H1 (cell line): Measurements from ENCODE around the gene MCF2L. TPM values are rescaled to one million over a fixed set of nuclear protein-coding genes. Genes with fewer than 3 reads are reported as not detected.

Experiments used
- BCL11A ChIP-seq, 2 experiments: IDR thresholded peaks; one replicate each; pipeline ENCODE4 v1.6.1; 2011; ENCODE audit warnings: low read depth in 2 of 2, low read length in 2 of 2, mild to moderate bottlenecking in 2 of 2
- PHF8 ChIP-seq: fragments of 200-600 bp; sonication (generic); conservative IDR thresholded peaks from 2 replicates; pipeline ENCODE4 v1.7.1; 2012; ENCODE audit warnings: low read depth, mild to moderate bottlenecking, inconsistent platforms, low read length, moderate library complexity
- RFX5 ChIP-seq: IDR thresholded peaks from 2 replicates; pipeline ENCODE4 v1.6.1; 2011; ENCODE audit warnings: low read depth, low read length, improper control_type of control experiment, borderline replicate concordance
- SP1 ChIP-seq: IDR thresholded peaks from 2 replicates; pipeline ENCODE4 v1.6.1; 2011; ENCODE audit warnings: low read depth, low read length
- SP2 ChIP-seq: IDR thresholded peaks from 2 replicates; pipeline ENCODE4 v1.6.1; 2012; ENCODE audit warnings: mild to moderate bottlenecking, low read length, inconsistent platforms
- ZNF274 ChIP-seq: IDR thresholded peaks from 2 replicates; pipeline ENCODE4 v1.7.0; 2012; ENCODE audit warnings: low read length, borderline replicate concordance; ENCODE audit errors: extremely low read depth
- polyA plus RNA-seq, 7 experiments: library from polyadenylated mRNA; depleted of rRNA in 3 of 7; stranded (reverse) in 5 of 7; unstranded in 2 of 7; fragments of >200 nt in 5 of 7; fragments of 200-250 nt in 2 of 7; gene quantifications; 1 replicate in 5 of 7; 2 replicates in 1 of 7; 4 replicates in 1 of 7; pipeline versions ENCODE4 v1.2.1 to v1.2.3, GENCODE V29; 2011 to 2013; ENCODE audit warnings: missing spikeins in 2 of 7, mixed read lengths in 2 of 7
- total RNA-seq: library from RNA; stranded (reverse); fragmentation: NEBNext Ultra II Directional; extraction: Animal tissue kit (Norgen Biotek cat#: 25700); gene quantifications from 2 replicates; pipeline ENCODE4 v1.2.1, GENCODE V29; 2021
- TF ChIP-seq, protein P1 (sequence below), 3 experiments: IDR thresholded peaks; 1 replicate in 2 of 3; 2 replicates in 1 of 3; pipeline versions ENCODE4 v1.5.1 to v1.6.1; 2011; ENCODE audit warnings: low read length in 3 of 3, mild to moderate bottlenecking in 3 of 3, inconsistent platforms in 2 of 3, low read depth in 1 of 3, moderate library complexity in 1 of 3; ENCODE audit not compliant: insufficient read depth in 1 of 3; ENCODE audit errors: control extremely low read depth in 1 of 3
- TF ChIP-seq, protein P2 (sequence below): fragments of 300-600 bp; sonication (generic); IDR thresholded peaks from 2 replicates; pipeline ENCODE4 v1.7.1; 2012; ENCODE audit warnings: low read length, moderate library complexity, mild to moderate bottlenecking, inconsistent platforms; ENCODE audit not compliant: insufficient replicate concordance

MCF2L gene
- total and polyA plus RNA-seq, 2 of the 8 experiments (the other 6 are each of a cell fraction or from before 2014, with no cell fraction given): 10.1 to 24.4 TPM

DNA sequence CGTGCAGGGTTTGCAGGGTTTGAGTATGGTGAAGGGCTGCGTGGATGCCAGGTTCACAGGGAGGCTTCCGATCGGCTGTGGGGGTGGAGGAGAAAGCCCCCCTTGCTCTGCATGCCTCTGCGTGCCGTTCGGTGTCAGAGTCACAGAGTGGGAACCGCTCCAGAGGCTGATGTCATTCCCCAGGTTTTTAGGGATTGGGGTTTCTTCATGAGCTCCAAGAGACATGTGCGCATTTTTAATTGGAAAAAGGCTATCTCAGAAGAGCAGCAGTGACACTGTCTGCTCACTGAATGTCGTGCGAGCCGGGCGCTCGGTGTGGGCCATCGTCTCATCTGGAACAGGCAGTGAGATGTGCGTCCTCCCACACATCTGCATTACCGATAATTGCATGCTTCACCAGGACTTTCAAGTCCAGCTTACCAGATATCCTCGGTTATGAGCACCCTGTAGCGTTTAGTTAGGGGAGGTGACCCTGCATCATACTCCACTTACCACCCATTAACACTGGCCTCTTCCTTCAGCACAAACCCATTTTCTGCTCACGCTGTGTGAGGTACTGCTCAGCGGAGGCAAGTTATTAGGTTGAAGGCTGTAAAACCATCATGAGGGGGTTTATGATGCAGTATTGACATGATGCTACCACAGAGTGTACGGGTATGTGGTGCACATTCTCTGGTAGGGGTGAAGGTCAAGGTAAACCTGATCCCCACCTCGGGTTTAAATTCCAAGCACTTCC is 1.7 kb downstream of the MCF2L start (continued):
- TF ChIP-seq, protein P1, sequence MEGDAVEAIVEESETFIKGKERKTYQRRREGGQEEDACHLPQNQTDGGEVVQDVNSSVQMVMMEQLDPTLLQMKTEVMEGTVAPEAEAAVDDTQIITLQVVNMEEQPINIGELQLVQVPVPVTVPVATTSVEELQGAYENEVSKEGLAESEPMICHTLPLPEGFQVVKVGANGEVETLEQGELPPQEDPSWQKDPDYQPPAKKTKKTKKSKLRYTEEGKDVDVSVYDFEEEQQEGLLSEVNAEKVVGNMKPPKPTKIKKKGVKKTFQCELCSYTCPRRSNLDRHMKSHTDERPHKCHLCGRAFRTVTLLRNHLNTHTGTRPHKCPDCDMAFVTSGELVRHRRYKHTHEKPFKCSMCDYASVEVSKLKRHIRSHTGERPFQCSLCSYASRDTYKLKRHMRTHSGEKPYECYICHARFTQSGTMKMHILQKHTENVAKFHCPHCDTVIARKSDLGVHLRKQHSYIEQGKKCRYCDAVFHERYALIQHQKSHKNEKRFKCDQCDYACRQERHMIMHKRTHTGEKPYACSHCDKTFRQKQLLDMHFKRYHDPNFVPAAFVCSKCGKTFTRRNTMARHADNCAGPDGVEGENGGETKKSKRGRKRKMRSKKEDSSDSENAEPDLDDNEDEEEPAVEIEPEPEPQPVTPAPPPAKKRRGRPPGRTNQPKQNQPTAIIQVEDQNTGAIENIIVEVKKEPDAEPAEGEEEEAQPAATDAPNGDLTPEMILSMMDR (IDR thresholded peaks at IDR 0.05; ENCODE audit: control extremely low read depth in 1 of 3, insufficient read depth in 1 of 3, low read depth in 1 of 3, low read length in 3 of 3): no peak
- TF ChIP-seq PHF8 (no peak), BCL11A (IDR thresholded peaks at IDR 0.05; ENCODE audit: low read depth in 2 of 2, low read length in 2 of 2) (no peak), SP1 (no peak), RFX5 (no peak), ZNF274 (no peak), SP2 (no peak)
- TF ChIP-seq, protein P2, sequence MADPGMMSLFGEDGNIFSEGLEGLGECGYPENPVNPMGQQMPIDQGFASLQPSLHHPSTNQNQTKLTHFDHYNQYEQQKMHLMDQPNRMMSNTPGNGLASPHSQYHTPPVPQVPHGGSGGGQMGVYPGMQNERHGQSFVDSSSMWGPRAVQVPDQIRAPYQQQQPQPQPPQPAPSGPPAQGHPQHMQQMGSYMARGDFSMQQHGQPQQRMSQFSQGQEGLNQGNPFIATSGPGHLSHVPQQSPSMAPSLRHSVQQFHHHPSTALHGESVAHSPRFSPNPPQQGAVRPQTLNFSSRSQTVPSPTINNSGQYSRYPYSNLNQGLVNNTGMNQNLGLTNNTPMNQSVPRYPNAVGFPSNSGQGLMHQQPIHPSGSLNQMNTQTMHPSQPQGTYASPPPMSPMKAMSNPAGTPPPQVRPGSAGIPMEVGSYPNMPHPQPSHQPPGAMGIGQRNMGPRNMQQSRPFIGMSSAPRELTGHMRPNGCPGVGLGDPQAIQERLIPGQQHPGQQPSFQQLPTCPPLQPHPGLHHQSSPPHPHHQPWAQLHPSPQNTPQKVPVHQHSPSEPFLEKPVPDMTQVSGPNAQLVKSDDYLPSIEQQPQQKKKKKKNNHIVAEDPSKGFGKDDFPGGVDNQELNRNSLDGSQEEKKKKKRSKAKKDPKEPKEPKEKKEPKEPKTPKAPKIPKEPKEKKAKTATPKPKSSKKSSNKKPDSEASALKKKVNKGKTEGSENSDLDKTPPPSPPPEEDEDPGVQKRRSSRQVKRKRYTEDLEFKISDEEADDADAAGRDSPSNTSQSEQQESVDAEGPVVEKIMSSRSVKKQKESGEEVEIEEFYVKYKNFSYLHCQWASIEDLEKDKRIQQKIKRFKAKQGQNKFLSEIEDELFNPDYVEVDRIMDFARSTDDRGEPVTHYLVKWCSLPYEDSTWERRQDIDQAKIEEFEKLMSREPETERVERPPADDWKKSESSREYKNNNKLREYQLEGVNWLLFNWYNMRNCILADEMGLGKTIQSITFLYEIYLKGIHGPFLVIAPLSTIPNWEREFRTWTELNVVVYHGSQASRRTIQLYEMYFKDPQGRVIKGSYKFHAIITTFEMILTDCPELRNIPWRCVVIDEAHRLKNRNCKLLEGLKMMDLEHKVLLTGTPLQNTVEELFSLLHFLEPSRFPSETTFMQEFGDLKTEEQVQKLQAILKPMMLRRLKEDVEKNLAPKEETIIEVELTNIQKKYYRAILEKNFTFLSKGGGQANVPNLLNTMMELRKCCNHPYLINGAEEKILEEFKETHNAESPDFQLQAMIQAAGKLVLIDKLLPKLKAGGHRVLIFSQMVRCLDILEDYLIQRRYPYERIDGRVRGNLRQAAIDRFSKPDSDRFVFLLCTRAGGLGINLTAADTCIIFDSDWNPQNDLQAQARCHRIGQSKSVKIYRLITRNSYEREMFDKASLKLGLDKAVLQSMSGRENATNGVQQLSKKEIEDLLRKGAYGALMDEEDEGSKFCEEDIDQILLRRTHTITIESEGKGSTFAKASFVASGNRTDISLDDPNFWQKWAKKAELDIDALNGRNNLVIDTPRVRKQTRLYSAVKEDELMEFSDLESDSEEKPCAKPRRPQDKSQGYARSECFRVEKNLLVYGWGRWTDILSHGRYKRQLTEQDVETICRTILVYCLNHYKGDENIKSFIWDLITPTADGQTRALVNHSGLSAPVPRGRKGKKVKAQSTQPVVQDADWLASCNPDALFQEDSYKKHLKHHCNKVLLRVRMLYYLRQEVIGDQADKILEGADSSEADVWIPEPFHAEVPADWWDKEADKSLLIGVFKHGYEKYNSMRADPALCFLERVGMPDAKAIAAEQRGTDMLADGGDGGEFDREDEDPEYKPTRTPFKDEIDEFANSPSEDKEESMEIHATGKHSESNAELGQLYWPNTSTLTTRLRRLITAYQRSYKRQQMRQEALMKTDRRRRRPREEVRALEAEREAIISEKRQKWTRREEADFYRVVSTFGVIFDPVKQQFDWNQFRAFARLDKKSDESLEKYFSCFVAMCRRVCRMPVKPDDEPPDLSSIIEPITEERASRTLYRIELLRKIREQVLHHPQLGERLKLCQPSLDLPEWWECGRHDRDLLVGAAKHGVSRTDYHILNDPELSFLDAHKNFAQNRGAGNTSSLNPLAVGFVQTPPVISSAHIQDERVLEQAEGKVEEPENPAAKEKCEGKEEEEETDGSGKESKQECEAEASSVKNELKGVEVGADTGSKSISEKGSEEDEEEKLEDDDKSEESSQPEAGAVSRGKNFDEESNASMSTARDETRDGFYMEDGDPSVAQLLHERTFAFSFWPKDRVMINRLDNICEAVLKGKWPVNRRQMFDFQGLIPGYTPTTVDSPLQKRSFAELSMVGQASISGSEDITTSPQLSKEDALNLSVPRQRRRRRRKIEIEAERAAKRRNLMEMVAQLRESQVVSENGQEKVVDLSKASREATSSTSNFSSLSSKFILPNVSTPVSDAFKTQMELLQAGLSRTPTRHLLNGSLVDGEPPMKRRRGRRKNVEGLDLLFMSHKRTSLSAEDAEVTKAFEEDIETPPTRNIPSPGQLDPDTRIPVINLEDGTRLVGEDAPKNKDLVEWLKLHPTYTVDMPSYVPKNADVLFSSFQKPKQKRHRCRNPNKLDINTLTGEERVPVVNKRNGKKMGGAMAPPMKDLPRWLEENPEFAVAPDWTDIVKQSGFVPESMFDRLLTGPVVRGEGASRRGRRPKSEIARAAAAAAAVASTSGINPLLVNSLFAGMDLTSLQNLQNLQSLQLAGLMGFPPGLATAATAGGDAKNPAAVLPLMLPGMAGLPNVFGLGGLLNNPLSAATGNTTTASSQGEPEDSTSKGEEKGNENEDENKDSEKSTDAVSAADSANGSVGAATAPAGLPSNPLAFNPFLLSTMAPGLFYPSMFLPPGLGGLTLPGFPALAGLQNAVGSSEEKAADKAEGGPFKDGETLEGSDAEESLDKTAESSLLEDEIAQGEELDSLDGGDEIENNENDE: no peak
- TF ChIP-seq, all 59 proteins: peak for 0
